Nucleus accumbens (tissue), 56 donors: Measurements from ENCODE around the gene EYA3.

ENCODE experiments used
- DNase-seq, 56 donors: peaks; one replicate each; lab custom pipeline; 2025; lab: John Stamatoyannopoulos, UW

EYA3 gene

GRCh38 chr1:28088168-28088961, at the start of gene EYA3:
Gene EYA3, minus strand, starts transcription at chr1:28088610. Its CDS starts 30,584 bp downstream, at chr1:28058026.
- peak; percentile 61 to 98 (median 94) for DNase-seq

- DNase-seq = no peak
These were observed 48.7 kb upstream of the EYA3 start for GRCh38 chr1:28136922-28137613.

- DNase-seq = no peak
These were observed 47.9 kb upstream of the EYA3 start for GRCh38 chr1:28136169-28136921.

GRCh38 chr1:28135371-28136168, 47.2 kb upstream of the EYA3 start:
- no peak for DNase-seq

- DNase-seq = no peak
These were observed 46.3 kb upstream of the EYA3 start for GRCh38 chr1:28134651-28135207.

- no peak for DNase-seq
These were observed 44.1 kb upstream of the EYA3 start for GRCh38 chr1:28132171-28133167.

- DNase-seq = no peak
These were observed 42.5 kb upstream of the EYA3 start for GRCh38 chr1:28130901-28131300.

GRCh38 chr1:28129150-28129549, 40.7 kb upstream of the EYA3 start:
- peak in 4 of 56 donors; percentile 7 to 50 (median 27) for DNase-seq

GRCh38 chr1:28127617-28128257, 39.3 kb upstream of the EYA3 start:
- DNase-seq = peak in 1 of 56 donors; percentile 2

GRCh38 chr1:28126783-28127490, 38.5 kb upstream of the EYA3 start:
- DNase-seq = no peak

- no peak for DNase-seq
These were observed 37.8 kb upstream of the EYA3 start for GRCh38 chr1:28126212-28126611.

GRCh38 chr1:28123461-28123961, 35.1 kb upstream of the EYA3 start:
- DNase-seq = peak in 1 of 56 donors; percentile 25

GRCh38 chr1:28122183-28122582, 33.8 kb upstream of the EYA3 start:
- no peak for DNase-seq

GRCh38 chr1:28119556-28119955, 31.1 kb upstream of the EYA3 start:
- DNase-seq = no peak

- no peak for DNase-seq
These were observed 30.4 kb upstream of the EYA3 start for GRCh38 chr1:28118640-28119307.

GRCh38 chr1:28115267-28115666, 26.9 kb upstream of the EYA3 start:
- DNase-seq = peak in 1 of 56 donors; percentile 5

- DNase-seq = no peak
These were observed 26.4 kb upstream of the EYA3 start for GRCh38 chr1:28114844-28115243.
